Motor neuron (in vitro differentiated cells): Measurements from ENCODE around the gene CSN3. TPM values are rescaled to one million over a fixed set of nuclear protein-coding genes. Genes with fewer than 3 reads are reported as not detected.
"Not testable (repeated sequence)": the region's sequence is repeated elsewhere in the genome, so short reads cannot be mapped to it uniquely, and the experiment has no call there.

Source experiments
- ATAC-seq, 8 experiments: fragments of 200-7000 bp; cut with Tn5 transposase; replicated peaks in 6 of 8; 2 replicates each; pipeline ENCODE4 v1.8.0; 2021; ENCODE audit warnings: mild to moderate bottlenecking in 8 of 8, moderate library complexity in 8 of 8
- H3K27ac ChIP-seq, 2 donors: fragments of 250-450 bp; sonication (Bioruptor Pico); 2 replicates each; pipeline ENCODE4 v1.9.0; 2021; ENCODE audit warnings: antibody characterized with exemption in 2 of 2, mild to moderate bottlenecking in 2 of 2, moderate library complexity in 1 of 2
- H3K4me1 ChIP-seq, 2 donors: fragments of 250-450 bp; sonication (Bioruptor Pico); replicated peaks in 1 of 2; 2 replicates each; pipeline ENCODE4 v1.6.1; 2021; ENCODE audit warnings: antibody characterized with exemption in 2 of 2, mild to moderate bottlenecking in 2 of 2, moderate library complexity in 1 of 2
- H3K4me3 ChIP-seq, 5 donors: fragments of 250-450 bp; sonication (Bioruptor Pico); 2 replicates each; pipeline ENCODE4 v1.9.0; 2021; ENCODE audit warnings: antibody characterized with exemption in 5 of 5, mild to moderate bottlenecking in 5 of 5, moderate library complexity in 4 of 5
- WGBS, 10 experiments: fragments of 450-650 bp; shearing (Covaris generic); methylation state at CpG; one replicate each; pipeline ENCODE4 v1.0.0; 2022; 5-methylcytosine and 5-hydroxymethylcytosine counted together
- in situ Hi-C, 9 experiments: fragments of 400-800 bp; cut with MboI; loops; one replicate each; pipeline ENCODE4 v1.15.0; 2021; ENCODE audit warnings: low sequenced_read_pairs in 9 of 9, low pct_unique_long_range_greater_than_20kb in 2 of 9; ENCODE audit not compliant: unreplicated experiment in 9 of 9
- total RNA-seq, 8 experiments: library from RNA; unstranded; fragments of 300-600 nt; gene quantifications; 2 replicates each; pipeline versions ENCODE4 v1.2.3 to v1.2.4, GENCODE V29; 2022

CSN3 gene, protein sequence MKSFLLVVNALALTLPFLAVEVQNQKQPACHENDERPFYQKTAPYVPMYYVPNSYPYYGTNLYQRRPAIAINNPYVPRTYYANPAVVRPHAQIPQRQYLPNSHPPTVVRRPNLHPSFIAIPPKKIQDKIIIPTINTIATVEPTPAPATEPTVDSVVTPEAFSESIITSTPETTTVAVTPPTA
- 1 to 10 TPM in 1 of 8 experiments, under 1 TPM in 1, not detected in 6; 0.52 to 1.2 TPM for total RNA-seq

DNA sequence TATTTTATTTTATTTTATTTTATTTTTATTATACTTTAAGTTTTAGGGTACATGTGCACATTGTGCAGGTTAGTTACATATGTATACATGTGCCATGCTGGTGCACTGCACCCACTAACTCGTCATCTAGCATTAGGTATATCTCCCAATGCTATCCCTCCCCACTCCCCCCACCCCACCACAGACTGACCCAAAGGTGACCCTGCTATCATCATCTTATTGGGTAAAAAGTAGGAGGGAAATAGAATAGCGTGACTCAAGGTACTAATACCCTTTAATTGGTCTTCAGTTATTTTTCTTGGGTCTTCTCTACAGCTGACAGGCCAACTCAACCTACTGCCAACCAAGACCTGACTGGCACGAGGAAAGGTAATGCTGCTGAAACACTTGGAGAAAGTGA is at the start of gene CSN3:
CSN3 (plus strand) TSS at position 301 of the 400 bp plus-strand sequence. CDS start 2,223 bp downstream, outside the sequence.
- not testable (repeated sequence) for ATAC-seq
- WGBS, 10 experiments = 0 to 100% (median 96%) methylated on average over 1 to 2 of the region's 3 CpGs; no CpG with 5 or more reads in 6 of the 10 experiments

DNA sequence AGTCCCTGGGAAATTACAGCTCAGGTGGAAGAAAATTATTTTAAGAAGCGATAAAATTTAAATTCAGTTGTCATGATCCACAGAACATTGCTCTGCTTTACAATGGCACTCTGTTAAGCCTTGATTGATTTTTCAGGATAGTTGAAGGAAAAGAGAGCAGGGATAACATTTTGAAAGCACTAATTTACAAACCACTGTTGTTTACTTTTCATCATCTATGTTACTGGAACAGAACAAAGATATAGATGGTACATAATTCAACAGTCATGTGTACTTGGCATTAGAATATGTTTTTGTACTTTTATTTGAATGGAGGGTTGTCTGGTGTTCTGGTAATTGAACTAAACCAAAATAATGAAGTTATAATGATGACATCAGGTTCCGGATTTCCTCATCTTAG is 49.5 kb upstream of the CSN3 start:
- WGBS, 10 experiments = 0 to 100% (median 91%) methylated on average over 1 to 2 of the region's 2 CpGs; no CpG with 5 or more reads in 1 of the 10 experiments
- ATAC-seq = no peak
- in situ Hi-C loops = loop anchor here in 3 of 9 experiments (25.0 kb wide), 3 partner anchors 281 to 506 kb away; no protein-coding TSS in a partner anchor
- H3K4me3 ChIP-seq = no peak overlapping the region
- no peaks in the 10 kb centered on the region for H3K4me1 ChIP-seq
- no peak overlapping the region for H3K27ac ChIP-seq

More for the DNA sequence above, at the start of gene CSN3:
- H3K4me1 ChIP-seq, in situ Hi-C loops, H3K4me3 ChIP-seq, H3K27ac ChIP-seq: not testable (repeated sequence)

DNA sequence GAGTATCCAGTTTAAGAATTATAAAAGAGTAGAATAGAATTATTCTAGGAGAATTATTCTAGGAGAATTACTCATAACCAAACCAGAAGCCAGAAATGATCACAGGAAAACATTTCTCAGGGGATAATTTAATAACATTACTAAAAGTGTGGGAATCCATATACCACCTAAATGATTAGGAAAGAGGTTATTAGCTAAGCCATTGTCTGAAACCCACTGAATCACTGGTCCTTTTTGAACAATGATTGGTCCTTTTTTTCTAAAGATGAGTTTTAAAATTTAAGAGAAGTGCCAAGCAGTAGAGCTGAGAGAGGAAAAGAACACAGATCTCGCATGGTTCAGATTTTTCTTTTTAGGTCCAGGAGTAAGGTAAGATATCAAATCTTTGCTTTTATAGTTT is 47.0 kb upstream of the CSN3 start, which contains the start of gene ODAM:
ODAM (plus strand) TSS at position 301 of the 400 bp plus-strand sequence. CDS start 819 bp downstream, outside the sequence.
- in situ Hi-C loops = loop anchor here in 3 of 9 experiments (25.0 kb wide), 3 partner anchors 283 to 508 kb away; no protein-coding TSS in a partner anchor
- Histone ChIP-seq H3K27ac (no peak within 1 kb of the TSS), H3K4me3 (no peak within 1 kb of the TSS), H3K4me1 (no peaks in the 10 kb centered on the region)
- ATAC-seq = no peak
- 9 to 92% (median 51%) methylated on average over 1 of the region's 1 CpG for WGBS, 10 experiments

GRCh38 chr4:70196857-70197256 is 45.5 kb upstream of the CSN3 start:
- in situ Hi-C loops = loop anchor here in 3 of 9 experiments (25.0 kb wide), 3 partner anchors 285 to 510 kb away; no protein-coding TSS in a partner anchor
- WGBS, 10 experiments = 11 to 100% (median 69%) methylated on average over 1 to 2 of the region's 2 CpGs; no CpG with 5 or more reads in 1 of the 10 experiments
- no peak for ATAC-seq
- Histone ChIP-seq H3K27ac (no peak overlapping the region), H3K4me3 (no peak overlapping the region), H3K4me1 (no peaks in the 10 kb centered on the region)

- H3K27ac ChIP-seq = no peak overlapping the region
- H3K4me1 ChIP-seq = no peaks in the 10 kb centered on the region
- no peak overlapping the region for H3K4me3 ChIP-seq
- no peak for ATAC-seq
- WGBS, 10 experiments = 6 to 90% (median 78%) methylated on average over 1 to 2 of the region's 2 CpGs; no CpG with 5 or more reads in 2 of the 10 experiments
- in situ Hi-C loops = loop anchor here in 3 of 9 experiments (25.0 kb wide), 3 partner anchors 286 to 511 kb away; no protein-coding TSS in a partner anchor
Measured at GRCh38 chr4:70197842-70198241, 44.6 kb upstream of the CSN3 start.

- Histone ChIP-seq H3K4me1 (no peaks in the 10 kb centered on the region), H3K27ac (no peak overlapping the region), H3K4me3 (no peak overlapping the region)
- ATAC-seq = no peak
- WGBS, 10 experiments = 0 to 100% (median 63%) methylated on average over 1 of the region's 1 CpG; no CpG with 5 or more reads in 3 of the 10 experiments
- in situ Hi-C loops = no loop called here
Measured at GRCh38 chr4:70203601-70204000, 38.8 kb upstream of the CSN3 start.

DNA sequence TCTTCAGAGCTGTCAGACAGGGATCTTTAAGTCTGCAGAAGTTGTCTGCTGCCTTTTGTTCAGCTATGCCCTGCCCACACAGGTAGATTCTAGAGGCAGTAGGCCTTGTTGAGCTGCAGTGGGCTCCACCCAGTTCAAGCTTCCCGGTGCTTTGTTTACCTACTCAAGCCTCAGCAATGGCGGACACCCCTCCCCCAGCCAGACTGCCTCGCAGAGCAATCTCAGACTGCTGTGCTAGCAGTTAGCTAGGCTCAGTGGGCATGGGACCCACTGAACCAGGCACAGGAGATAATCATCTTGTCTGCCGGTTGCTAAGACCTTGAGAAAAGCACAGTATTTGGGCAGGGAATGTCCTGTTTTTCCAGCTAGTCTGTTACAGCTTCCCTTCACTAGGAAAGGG is 29.6 kb upstream of the CSN3 start:
- H3K27ac ChIP-seq, in situ Hi-C loops, H3K4me3 ChIP-seq, H3K4me1 ChIP-seq, ATAC-seq: not testable (repeated sequence)
- 54 to 83% (median 67%) methylated on average over 1 to 3 of the region's 4 CpGs; no CpG with 5 or more reads in 6 of the 10 experiments for WGBS, 10 experiments

- H3K4me1 ChIP-seq, H3K27ac ChIP-seq, in situ Hi-C loops, H3K4me3 ChIP-seq: not testable (repeated sequence)
- ATAC-seq = peak in 3 of 8 experiments; percentile 67 to 77 (median 70)
Measured at GRCh38 chr4:70216109-70216508, 26.3 kb upstream of the CSN3 start.

DNA sequence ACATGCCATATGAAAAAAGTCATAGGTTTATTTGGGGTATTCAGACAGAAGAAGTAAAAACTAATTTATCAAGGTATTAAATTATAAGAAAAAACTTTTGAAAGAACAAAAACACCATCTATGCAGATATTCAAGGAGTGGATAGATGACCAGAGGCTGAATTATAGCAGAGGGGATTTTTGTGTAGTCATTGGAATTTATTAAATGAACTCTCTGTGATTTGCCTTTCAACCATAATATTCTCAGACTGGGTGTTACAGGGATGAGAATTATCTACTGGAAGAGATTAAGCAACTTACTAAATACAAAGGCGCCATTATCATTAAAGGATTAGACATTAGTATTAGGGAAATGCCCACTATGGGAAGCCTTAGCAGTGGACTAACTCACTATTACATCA is 25.8 kb upstream of the CSN3 start:
- H3K27ac ChIP-seq, H3K4me1 ChIP-seq, H3K4me3 ChIP-seq, in situ Hi-C loops: not testable (repeated sequence)
- 100% methylated on average over 1 of the region's 1 CpG; no CpG with 5 or more reads in 9 of the 10 experiments for WGBS, 10 experiments
- peak in 3 of 8 experiments; percentile 66 to 69 (median 67) for ATAC-seq

DNA sequence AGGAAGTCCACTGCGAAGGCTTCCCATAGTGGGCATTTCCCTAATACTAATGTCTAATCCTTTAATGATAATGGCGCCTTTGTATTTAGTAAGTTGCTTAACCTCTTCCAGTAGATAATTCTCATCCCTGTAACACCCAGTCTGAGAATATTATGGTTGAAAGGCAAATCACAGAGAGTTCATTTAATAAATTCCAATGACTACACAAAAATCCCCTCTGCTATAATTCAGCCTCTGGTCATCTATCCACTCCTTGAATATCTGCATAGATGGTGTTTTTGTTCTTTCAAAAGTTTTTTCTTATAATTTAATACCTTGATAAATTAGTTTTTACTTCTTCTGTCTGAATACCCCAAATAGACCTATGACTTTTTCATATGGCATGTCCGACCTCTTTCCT is 21.0 kb upstream of the CSN3 start:
- peak in 3 of 8 experiments; percentile 56 to 62 (median 58) for ATAC-seq
- H3K4me3 ChIP-seq, H3K27ac ChIP-seq, H3K4me1 ChIP-seq, in situ Hi-C loops: not testable (repeated sequence)
- WGBS, 10 experiments = 17 to 100% (median 60%) methylated on average over 1 to 2 of the region's 3 CpGs; no CpG with 5 or more reads in 5 of the 10 experiments

DNA sequence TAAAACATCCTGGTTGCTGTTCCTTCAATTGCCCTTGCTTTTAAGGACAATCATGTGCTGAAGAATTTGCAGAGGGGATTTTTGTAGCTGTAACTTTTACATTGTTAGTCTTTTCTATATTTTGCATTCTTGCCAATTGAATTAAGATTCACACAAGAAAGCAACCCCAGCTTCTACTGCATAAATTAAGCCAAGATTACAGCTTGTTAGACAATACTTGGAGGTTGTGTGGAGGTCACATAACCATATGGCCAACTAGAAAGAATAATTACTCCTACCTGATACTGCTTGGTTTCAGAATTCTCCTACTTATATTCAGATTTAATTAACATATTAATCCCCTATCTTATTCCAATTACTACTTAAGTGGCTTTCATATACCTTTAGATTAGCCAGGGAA is 20.6 kb upstream of the CSN3 start:
- H3K27ac ChIP-seq, H3K4me1 ChIP-seq, in situ Hi-C loops, H3K4me3 ChIP-seq: not testable (repeated sequence)
- ATAC-seq = peak in 3 of 8 experiments; percentile 64 to 76 (median 69)

GRCh38 chr4:70225824-70226223 is 16.6 kb upstream of the CSN3 start, which contains the start of gene FDCSP:
TSS of gene FDCSP (plus strand) at chr4:70226124. CDS start at chr4:70231195, 5,071 bp downstream.
- ATAC-seq = no peak
- WGBS, 10 experiments = 0 to 100% (median 57%) methylated on average over 1 to 2 of the region's 2 CpGs
- in situ Hi-C loops = no loop called here

DNA sequence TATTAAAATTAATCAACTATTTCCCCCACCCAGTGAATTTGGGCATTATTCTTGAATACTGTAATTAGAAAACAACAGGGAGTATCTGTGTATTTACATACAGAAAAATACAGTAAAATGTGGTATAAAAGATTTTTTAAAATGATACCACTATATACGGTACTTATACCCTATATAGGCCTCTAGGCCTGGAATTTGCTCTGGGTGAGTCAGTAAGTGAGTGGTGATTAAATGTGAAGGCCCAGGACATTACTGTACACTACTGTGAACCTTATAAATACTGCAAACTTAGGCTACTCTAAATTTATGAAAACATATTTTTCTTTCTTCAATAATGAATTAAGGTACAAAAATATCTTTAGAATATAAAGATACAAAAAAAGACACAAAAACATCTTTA is 6.3 kb upstream of the CSN3 start:
- Histone ChIP-seq H3K4me1 (no peaks in the 10 kb centered on the region), H3K27ac (no peak overlapping the region), H3K4me3 (no peak overlapping the region)
- in situ Hi-C loops = no loop called here
- 11 to 100% (median 65%) methylated on average over 1 of the region's 1 CpG; no CpG with 5 or more reads in 2 of the 10 experiments for WGBS, 10 experiments
- ATAC-seq = no peak

More at GRCh38 chr4:70225824-70226223, 16.6 kb upstream of the CSN3 start, which contains the start of gene FDCSP:
- H3K4me3 ChIP-seq = no peak within 1 kb of the TSS
- no peak within 1 kb of the TSS for H3K27ac ChIP-seq
- no peaks in the 10 kb centered on the region for H3K4me1 ChIP-seq
